ENCODE results near the gene RAD51.

GRCh38 chr15:40695469-40695890 is 506 bp downstream of the RAD51 start:
- TF ChIP-seq, protein P1, sequence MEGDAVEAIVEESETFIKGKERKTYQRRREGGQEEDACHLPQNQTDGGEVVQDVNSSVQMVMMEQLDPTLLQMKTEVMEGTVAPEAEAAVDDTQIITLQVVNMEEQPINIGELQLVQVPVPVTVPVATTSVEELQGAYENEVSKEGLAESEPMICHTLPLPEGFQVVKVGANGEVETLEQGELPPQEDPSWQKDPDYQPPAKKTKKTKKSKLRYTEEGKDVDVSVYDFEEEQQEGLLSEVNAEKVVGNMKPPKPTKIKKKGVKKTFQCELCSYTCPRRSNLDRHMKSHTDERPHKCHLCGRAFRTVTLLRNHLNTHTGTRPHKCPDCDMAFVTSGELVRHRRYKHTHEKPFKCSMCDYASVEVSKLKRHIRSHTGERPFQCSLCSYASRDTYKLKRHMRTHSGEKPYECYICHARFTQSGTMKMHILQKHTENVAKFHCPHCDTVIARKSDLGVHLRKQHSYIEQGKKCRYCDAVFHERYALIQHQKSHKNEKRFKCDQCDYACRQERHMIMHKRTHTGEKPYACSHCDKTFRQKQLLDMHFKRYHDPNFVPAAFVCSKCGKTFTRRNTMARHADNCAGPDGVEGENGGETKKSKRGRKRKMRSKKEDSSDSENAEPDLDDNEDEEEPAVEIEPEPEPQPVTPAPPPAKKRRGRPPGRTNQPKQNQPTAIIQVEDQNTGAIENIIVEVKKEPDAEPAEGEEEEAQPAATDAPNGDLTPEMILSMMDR (IDR thresholded peaks at IDR 0.05) = no peak
- TF ChIP-seq POLR2A (IDR thresholded peaks at IDR 0.05) = no peak

All from esophagus squamous epithelium (tissue), 4 donors.